WERI-Rb-1 (cell line): ENCODE measurements around the gene MAN1B1.

Source experiments
- DNase-seq: peaks from one replicate; pipeline ENCODE4 v3.0.0-alpha.2; 2020
- H3K27ac ChIP-seq: fragments of 250-450 bp; sonication (Bioruptor Pico); 2 replicates; pipeline ENCODE4 v1.5.1; 2020; ENCODE audit warnings: mild to moderate bottlenecking, moderate library complexity
- H3K27me3 ChIP-seq: fragments of 250-450 bp; sonication (Bioruptor Pico); 2 replicates; pipeline ENCODE4 v1.5.1; 2021; ENCODE audit warnings: mild to moderate bottlenecking, low read depth, moderate library complexity; ENCODE audit not compliant: insufficient read depth, severe bottlenecking
- H3K36me3 ChIP-seq: fragments of 250-450 bp; sonication (Bioruptor Pico); 2 replicates; pipeline ENCODE4 v1.5.1; 2020; ENCODE audit warnings: mild to moderate bottlenecking, moderate library complexity
- H3K4me3 ChIP-seq: 2 replicates; pipeline ENCODE4 v1.5.1; 2011; ENCODE audit warnings: low read depth, mild to moderate bottlenecking, control low read depth, low read length
- H3K9me3 ChIP-seq: fragments of 250-450 bp; sonication (Bioruptor Pico); 2 replicates; pipeline ENCODE4 v1.5.1; 2021; ENCODE audit warnings: mild to moderate bottlenecking, moderate library complexity; ENCODE audit not compliant: severe bottlenecking
- TF ChIP-seq, protein P1 (sequence below): IDR thresholded peaks from 2 replicates; pipeline ENCODE4 v1.5.1; 2011; ENCODE audit warnings: low read depth, mild to moderate bottlenecking, control low read depth, inconsistent platforms, low read length

The MAN1B1 gene

DNA sequence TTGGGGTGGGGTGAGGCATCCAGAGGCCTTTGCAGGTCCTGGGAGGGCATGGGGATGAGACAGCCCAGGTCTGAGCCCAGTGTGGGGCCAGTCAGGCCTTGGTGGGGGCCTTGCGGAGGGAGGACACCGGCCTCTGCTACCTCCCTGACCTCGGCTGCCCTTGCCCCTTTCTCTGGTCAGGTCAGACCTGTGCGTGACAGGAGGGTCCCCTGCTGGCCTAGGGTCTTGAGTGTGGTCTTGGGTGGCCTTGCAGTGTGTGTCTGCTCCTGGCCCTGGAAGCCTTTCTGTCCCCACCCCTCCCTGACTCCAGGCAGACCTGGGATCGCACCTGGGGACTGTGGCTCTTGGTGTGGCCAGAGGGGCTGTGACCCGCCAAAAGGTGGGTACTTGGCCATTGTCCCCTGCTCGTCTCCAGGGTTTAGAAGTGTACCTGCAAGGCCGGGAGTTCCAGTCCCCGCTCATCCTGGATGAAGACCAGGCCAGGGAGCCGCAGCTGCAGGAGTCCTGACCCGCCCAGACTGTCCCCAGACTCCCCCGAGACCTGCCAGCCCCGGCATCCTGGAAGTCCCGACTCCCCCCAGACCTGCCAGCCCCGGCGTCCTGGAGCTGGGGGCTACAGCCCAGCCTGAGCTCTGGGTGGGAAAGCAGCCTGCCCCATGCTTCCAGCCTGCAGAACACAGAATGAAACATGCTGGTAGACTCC lies 4.4 kb upstream of the MAN1B1 start:
- Histone ChIP-seq H3K36me3 (peaks cover 56% of the 10 kb centered on the region), H3K27me3 (no peaks in the 10 kb centered on the region), H3K27ac (peak overlapping the region; percentile 91), H3K4me3 (no peak overlapping the region), H3K9me3 (no peaks in the 10 kb centered on the region)
- DNase-seq: no peak
- TF ChIP-seq, protein P1, sequence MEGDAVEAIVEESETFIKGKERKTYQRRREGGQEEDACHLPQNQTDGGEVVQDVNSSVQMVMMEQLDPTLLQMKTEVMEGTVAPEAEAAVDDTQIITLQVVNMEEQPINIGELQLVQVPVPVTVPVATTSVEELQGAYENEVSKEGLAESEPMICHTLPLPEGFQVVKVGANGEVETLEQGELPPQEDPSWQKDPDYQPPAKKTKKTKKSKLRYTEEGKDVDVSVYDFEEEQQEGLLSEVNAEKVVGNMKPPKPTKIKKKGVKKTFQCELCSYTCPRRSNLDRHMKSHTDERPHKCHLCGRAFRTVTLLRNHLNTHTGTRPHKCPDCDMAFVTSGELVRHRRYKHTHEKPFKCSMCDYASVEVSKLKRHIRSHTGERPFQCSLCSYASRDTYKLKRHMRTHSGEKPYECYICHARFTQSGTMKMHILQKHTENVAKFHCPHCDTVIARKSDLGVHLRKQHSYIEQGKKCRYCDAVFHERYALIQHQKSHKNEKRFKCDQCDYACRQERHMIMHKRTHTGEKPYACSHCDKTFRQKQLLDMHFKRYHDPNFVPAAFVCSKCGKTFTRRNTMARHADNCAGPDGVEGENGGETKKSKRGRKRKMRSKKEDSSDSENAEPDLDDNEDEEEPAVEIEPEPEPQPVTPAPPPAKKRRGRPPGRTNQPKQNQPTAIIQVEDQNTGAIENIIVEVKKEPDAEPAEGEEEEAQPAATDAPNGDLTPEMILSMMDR: no peak

DNA sequence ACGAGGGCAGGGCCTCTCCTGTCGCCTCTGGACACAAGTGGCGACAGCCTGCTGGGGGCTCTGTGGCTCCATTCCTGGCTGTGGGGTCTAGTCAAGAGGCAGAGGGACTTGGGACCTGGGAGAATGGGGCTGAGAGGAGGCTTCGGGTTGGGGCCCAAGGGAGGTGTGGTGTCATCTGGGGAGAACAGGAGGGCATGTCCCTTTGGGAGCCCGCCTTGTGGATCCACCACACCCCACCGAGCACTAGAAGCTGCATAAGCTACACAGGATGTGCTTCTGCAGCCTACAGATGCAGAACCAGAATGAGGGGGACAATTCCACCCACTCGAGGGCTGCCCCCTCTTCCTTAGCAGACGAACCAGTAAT lies 3.9 kb upstream of the MAN1B1 start:
- H3K27me3 ChIP-seq: no peaks in the 10 kb centered on the region
- DNase-seq: no peak
- no peaks in the 10 kb centered on the region for H3K9me3 ChIP-seq
- TF ChIP-seq, protein P1: no peak
- no peak overlapping the region for H3K4me3 ChIP-seq
- H3K36me3 ChIP-seq: peaks cover 56% of the 10 kb centered on the region
- peak overlapping the region; percentile 91 for H3K27ac ChIP-seq

DNA sequence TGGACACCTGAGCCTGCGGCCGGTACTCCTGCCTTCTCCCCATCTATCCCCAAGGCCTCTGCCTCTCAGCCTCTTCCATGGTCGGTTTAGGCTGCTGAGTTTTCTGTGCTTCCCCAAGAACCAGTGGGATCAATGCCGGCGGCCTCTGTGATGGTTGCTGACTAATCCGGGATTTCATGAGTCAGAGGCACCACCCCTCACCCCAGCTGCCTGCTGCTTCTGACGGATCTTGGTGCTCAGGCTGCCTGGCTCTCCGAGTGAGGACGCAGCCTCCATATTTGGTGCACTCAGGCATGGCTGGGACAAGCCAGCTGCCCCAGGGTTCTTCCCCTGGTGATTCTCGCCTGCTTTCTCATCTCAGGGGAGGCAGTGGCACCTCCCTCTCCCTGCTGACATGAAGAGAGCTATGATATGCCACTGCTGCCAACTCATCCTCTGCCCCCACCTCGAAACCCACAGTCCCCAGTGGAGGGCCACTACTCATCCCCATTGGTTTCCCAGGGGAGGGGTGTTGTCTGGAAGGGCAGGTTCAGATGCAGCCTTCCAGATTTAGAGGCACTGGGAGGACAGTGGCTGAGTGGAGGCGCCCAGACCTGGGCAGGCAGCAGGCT lies 3.3 kb upstream of the MAN1B1 start:
- DNase-seq: peak; percentile 96

DNA sequence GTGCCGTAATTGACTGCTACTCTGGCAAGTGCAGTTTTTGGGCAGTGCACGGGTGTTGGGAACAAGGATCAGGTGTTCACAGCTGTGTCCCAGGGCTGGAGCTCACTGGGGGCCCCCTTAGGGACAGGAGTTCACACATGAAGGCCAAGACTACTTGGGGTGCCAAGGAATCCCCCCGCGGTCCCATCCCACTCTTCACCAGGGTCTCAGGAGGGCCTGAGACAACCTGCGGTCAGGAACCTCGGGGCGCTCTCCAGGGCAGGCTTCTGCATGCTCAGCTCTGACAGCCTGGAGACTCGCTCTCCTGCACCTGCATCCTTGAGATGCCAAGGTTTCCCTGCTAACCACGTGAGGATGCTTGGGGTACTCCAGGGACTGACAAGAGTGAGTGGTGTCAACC lies 2.3 kb upstream of the MAN1B1 start:
- Histone ChIP-seq H3K27ac (peak overlapping the region; percentile 91), H3K36me3 (peaks cover 55% of the 10 kb centered on the region), H3K9me3 (no peaks in the 10 kb centered on the region), H3K4me3 (no peak overlapping the region), H3K27me3 (no peaks in the 10 kb centered on the region)
- TF ChIP-seq, protein P1: no peak
- DNase-seq: no peak

More for the DNA sequence above, 3.3 kb upstream of the MAN1B1 start:
- H3K27me3 ChIP-seq: no peaks in the 10 kb centered on the region
- H3K4me3 ChIP-seq: no peak overlapping the region
- no peaks in the 10 kb centered on the region for H3K9me3 ChIP-seq
- TF ChIP-seq, protein P1: no peak
- H3K27ac ChIP-seq: peak overlapping the region; percentile 91
- H3K36me3 ChIP-seq: peaks cover 56% of the 10 kb centered on the region

DNA sequence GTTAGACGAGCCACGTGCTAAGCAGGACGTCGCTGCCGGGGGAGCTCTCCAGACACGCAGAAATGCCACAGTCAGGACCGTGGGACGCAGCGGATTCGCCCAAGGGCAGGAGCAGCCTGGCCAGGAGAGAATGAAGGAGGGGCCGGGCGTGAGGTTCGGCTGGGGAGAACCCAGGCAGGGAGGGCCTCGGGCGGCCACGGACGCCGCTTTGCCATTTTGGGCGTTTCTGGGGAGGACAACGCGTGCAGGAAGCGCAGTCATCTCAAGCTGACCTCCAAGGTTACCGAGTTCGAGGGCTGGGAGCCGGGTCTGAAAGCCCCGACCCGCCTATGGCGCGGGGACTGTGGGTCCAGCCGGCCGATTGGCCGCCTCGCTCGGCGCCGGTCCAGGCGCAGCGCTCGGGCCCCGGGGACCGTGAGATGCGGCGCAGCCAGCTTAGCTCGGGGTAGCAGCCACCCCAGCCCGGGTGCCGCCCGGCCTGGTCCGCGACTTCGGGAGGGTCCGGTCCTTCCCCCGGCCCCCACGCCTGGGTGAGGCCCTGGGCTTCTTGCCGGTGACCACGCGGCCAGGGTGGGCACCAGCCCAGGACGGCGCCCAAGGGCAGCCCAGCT lies 760 bp upstream of the MAN1B1 start:
- DNase-seq: no peak
- H3K27ac ChIP-seq: peak overlapping the region; percentile 95
- H3K9me3 ChIP-seq: no peaks in the 10 kb centered on the region
- peaks cover 48% of the 10 kb centered on the region for H3K36me3 ChIP-seq
- TF ChIP-seq, protein P1: no peak
- no peaks in the 10 kb centered on the region for H3K27me3 ChIP-seq
- H3K4me3 ChIP-seq: peak overlapping the region; percentile 78
